Stimulated activated memory B cell treated with anti-CD40 and anti-IgM and Interleukin-4, amounts not matched to agents 10 μg/mL and 1 μg/mL and 100 μg/mL, for 72 hours (primary cell): ENCODE data around the gene FAM50B.

ENCODE experiments used
- ATAC-seq: fragments of 150-1000 bp; cut with Tn5 transposase; 2 replicates; pipeline ENCODE4 v1.10.0; 2021
- H3K27ac Mint-ChIP-seq: one replicate; pipeline ENCODE4 v1.8.0; 2022; ENCODE audit warnings: mild to moderate bottlenecking, mixed read lengths
- H3K27me3 Mint-ChIP-seq: one replicate; pipeline ENCODE4 v1.8.0; 2022; ENCODE audit warnings: mixed read lengths
- H3K36me3 Mint-ChIP-seq: one replicate; pipeline ENCODE4 v1.8.0; 2022; ENCODE audit warnings: mixed read lengths
- H3K4me1 Mint-ChIP-seq: one replicate; pipeline ENCODE4 v1.8.0; 2022; ENCODE audit warnings: mixed read lengths
- H3K4me3 Mint-ChIP-seq: one replicate; pipeline ENCODE4 v1.8.0; 2022; ENCODE audit warnings: mild to moderate bottlenecking, moderate library complexity, mixed read lengths
- H3K9me3 Mint-ChIP-seq: one replicate; pipeline ENCODE4 v1.8.0; 2022; ENCODE audit warnings: mixed read lengths

Gene FAM50B

DNA sequence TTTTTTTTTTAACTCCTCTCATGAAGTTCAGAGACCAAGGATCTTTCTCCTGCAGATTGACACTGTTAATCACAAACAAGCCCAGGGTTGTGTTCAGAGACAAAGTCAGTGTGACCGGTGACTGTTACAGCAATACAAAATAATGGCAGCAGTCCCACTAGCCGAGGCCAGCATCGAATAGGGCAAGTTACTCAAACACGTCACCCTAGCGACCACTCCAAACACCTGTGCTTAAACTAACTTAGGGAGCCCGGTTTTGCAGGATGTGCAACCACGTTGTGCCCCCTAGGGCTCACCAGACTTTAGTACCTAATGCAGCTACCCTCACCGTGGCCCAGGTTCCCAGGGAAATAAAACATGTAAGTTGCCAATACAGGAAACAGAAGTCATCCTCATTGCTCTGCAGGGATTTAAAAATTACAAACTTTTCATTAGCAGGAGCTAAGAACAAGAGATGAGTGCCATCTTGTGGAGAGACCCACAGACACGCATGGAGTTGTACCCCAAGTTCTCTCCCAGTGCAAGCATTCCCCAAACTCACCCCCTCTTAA lies 38.1 kb downstream of the FAM50B start:
- no peak for ATAC-seq
- no peaks in the 10 kb centered on the region for H3K36me3 Mint-ChIP-seq
- H3K4me1 Mint-ChIP-seq = peaks cover 4% of the 10 kb centered on the region
- no peaks in the 10 kb centered on the region for H3K9me3 Mint-ChIP-seq
- H3K27me3 Mint-ChIP-seq = peaks cover 5% of the 10 kb centered on the region
- H3K27ac Mint-ChIP-seq = no peak overlapping the region
- H3K4me3 Mint-ChIP-seq = no peak overlapping the region

DNA sequence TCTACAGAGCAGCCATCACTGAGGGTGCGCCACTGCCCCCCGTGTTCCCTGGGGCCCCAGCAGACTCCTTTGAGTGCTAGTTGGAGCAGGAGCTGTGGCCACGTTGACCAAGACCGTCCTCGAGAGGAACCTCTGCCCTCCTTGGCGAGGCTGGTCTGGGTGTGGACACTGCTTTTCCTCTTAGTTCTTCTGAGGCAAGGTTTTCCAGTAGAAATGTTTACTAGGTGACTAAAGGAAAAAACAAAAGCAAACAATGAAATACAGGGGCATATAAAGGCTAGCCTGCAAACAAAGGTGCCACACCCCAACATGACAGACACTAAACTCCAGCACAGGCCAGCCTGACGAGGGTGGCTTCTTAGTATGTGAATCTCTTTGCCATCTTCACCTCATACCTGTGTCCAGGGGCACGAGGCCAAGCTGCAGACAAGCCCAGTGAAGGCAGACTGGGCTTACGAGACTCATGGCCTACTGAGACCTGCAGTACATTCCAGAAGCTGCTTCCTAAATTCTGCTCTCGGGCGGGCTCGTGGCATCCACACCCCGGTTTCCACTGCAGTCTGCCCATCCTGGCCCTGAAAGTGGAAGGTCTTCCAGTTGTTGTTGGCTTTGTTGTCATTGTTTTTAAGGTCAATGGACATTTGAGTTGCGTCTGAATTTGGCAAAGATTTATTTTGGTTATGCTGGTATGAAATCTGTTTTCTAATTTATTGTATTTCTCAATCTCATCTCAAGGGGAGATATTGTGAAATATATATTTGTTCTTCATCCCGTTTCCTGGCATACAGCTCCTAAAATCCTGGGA lies 39.2 kb downstream of the FAM50B start:
- no peak for ATAC-seq
- H3K9me3 Mint-ChIP-seq = no peaks in the 10 kb centered on the region
- H3K27ac Mint-ChIP-seq = no peak overlapping the region
- no peak overlapping the region for H3K4me3 Mint-ChIP-seq
- H3K36me3 Mint-ChIP-seq = no peaks in the 10 kb centered on the region
- no peaks in the 10 kb centered on the region for H3K27me3 Mint-ChIP-seq
- peaks cover 4% of the 10 kb centered on the region for H3K4me1 Mint-ChIP-seq

DNA sequence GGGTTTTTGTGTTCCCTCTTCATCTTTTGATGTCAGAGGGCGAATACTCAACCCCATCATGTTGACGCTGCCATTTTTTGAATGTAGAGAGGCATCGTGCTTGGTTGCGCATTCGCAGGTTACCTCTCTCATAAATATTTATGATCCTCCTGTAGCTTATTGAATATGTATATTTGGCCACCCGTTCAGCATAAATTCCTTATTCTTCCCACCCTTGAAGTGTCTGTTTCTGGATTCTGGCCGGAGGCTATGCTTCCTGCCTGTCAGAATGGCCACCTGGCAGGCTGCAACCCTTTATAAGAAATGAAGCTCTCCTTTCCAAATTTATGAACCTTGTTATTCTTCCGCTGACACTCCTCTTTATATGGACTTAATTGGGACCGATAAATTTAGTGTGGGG lies 40.9 kb downstream of the FAM50B start:
- no peaks in the 10 kb centered on the region for H3K9me3 Mint-ChIP-seq

DNA sequence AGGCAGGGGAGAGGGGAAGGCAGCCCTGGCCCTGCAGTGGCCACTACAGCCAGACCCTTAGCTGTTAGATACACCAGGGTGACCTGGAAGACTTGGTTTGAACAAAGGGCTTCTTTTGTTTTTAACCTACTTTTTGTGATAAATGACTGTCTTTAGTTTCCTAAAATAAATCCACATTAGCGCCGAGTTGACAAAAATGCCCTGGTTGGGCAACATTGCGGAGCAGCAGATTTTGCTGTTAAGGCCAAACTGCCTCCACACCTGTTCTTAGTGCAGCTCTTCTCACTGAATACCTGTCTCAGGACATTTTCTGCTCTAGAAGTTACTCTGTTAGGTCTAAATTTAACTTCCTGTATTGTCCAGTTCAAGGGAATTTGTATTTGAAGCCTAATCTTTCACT lies 42.7 kb downstream of the FAM50B start:
- ATAC-seq = no peak
- Mint-ChIP-seq H3K27me3 (no peaks in the 10 kb centered on the region), H3K9me3 (no peaks in the 10 kb centered on the region), H3K4me3 (no peak overlapping the region), H3K36me3 (no peaks in the 10 kb centered on the region), H3K4me1 (peaks cover 4% of the 10 kb centered on the region), H3K27ac (no peak overlapping the region)

More for the DNA sequence above, 40.9 kb downstream of the FAM50B start:
- Mint-ChIP-seq H3K36me3 (no peaks in the 10 kb centered on the region), H3K4me1 (peaks cover 4% of the 10 kb centered on the region), H3K27me3 (no peaks in the 10 kb centered on the region), H3K27ac (no peak overlapping the region), H3K4me3 (no peak overlapping the region)
- ATAC-seq = no peak

DNA sequence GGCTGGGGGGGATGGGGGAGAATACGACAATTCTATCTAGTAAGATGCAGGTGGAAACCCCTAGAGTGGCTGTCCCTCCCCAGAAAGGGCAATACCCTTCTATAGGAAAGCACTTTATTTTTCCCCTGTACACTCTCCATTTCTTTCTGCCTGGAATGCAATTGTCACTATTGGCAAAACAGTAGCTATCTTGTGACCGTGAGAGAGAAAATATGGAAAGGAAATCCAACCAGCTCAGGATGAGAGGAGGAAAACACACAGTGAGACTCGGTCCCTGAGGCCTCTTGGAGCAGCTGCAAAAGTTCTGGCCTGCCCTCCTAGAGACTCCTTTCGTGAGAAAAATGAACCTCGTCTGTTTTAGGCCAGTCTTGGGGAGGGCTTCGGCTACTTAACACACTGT lies 43.4 kb downstream of the FAM50B start:
- ATAC-seq = no peak
- Mint-ChIP-seq H3K4me1 (no peaks in the 10 kb centered on the region), H3K9me3 (no peaks in the 10 kb centered on the region), H3K27ac (no peak overlapping the region), H3K36me3 (no peaks in the 10 kb centered on the region), H3K4me3 (no peak overlapping the region), H3K27me3 (no peaks in the 10 kb centered on the region)

DNA sequence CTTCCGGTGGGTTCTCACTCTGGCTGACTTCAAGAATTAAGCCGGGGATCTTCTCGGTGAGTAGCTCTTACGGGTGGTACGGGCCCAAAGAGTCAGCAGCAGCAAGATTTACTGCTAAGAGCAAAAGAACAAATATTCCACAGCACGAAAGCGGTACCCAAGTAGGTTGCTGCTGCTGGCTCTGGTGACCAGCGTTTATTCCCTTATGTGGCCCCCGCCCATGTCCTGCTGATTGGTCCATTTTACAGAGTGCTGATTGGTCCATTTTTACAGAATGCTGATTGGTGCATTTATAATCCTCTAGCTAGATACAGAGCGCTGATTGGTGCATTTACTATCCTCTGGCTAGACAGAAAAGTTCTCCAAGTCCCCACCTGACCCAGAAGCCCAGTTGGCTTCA lies 44.3 kb downstream of the FAM50B start:
- peaks cover 9% of the 10 kb centered on the region for H3K27me3 Mint-ChIP-seq
- no peak overlapping the region for H3K27ac Mint-ChIP-seq
- H3K4me3 Mint-ChIP-seq = no peak overlapping the region
- no peaks in the 10 kb centered on the region for H3K36me3 Mint-ChIP-seq
- no peak for ATAC-seq
- no peaks in the 10 kb centered on the region for H3K9me3 Mint-ChIP-seq
- no peaks in the 10 kb centered on the region for H3K4me1 Mint-ChIP-seq

DNA sequence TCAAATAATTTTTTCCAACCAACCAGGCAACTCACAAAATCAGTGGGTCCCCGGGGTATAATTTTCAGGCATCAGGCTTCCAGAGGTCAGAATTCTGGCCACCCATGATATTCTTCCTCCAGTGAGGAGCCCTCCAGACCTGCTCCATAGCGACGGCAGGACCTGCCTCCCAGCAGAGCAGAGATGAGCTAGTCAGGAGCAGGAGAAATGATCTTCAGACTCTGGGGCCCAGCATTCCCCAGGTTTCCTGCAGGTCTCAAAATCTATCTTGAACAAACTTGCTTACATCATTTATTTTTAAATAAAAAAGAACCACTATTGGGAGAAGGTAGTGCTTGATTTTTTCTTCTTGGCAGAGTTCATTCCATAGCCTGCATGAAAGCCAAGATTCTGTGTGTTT lies 44.7 kb downstream of the FAM50B start:
- Mint-ChIP-seq H3K36me3 (no peaks in the 10 kb centered on the region), H3K4me1 (no peaks in the 10 kb centered on the region), H3K4me3 (no peak overlapping the region), H3K9me3 (no peaks in the 10 kb centered on the region), H3K27me3 (peaks cover 13% of the 10 kb centered on the region), H3K27ac (no peak overlapping the region)
- ATAC-seq = no peak

DNA sequence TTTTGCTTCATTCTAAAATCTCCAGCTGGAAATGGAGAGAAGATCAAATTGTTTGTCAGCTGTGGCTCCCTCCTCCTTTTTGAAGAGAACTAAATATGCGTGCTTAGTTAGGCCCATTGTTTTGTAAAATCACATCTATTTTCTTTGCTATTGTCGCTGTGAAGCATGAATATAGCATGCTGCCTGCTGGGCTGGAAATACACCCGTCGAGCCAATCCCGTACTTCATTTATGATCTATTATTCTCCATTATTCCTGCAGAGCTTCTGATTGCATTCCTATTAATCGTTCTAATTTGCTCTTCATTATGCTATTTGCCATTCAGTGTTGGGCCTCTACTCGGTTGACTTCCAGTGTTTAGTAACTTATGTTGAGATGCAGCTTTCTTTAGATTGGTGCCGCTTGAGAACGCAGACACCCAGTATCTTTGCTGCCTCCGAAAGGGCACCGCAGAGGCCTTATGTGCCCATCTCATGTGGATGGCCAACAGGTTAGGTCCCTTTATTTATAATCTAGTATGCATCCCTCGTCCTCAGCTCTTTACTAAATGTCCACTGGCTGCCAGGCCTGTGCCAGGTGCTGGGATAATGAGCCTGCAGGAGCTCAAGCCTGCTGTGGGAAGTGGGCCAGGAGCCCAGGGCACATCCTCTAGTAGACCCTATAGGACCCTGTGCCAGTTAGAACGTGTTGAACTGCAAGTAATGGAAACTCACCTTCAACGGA lies 45.6 kb downstream of the FAM50B start:
- Mint-ChIP-seq H3K4me3 (no peak overlapping the region), H3K27me3 (peaks cover 17% of the 10 kb centered on the region), H3K9me3 (no peaks in the 10 kb centered on the region), H3K4me1 (no peaks in the 10 kb centered on the region), H3K36me3 (no peaks in the 10 kb centered on the region), H3K27ac (no peak overlapping the region)
- ATAC-seq = no peak

DNA sequence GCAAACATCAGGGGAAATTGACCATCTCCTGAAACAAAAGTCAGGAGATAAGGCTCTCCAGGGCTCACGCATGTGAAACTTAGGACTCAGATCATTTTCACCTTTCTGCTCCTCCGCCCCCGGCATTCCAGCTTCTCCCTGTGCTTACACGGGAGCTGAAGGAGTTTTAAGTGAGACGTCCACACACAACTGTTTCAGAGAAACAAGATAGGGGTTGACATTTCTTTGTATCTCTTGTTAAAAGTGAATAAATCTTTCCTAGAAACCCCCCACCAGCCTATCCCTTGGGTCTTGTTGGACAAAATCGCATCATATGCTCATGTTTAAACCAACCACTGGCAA lies 46.1 kb downstream of the FAM50B start:
- Mint-ChIP-seq H3K9me3 (no peaks in the 10 kb centered on the region), H3K27me3 (peaks cover 17% of the 10 kb centered on the region), H3K4me1 (no peaks in the 10 kb centered on the region), H3K4me3 (no peak overlapping the region), H3K36me3 (no peaks in the 10 kb centered on the region), H3K27ac (no peak overlapping the region)
- no peak for ATAC-seq

DNA sequence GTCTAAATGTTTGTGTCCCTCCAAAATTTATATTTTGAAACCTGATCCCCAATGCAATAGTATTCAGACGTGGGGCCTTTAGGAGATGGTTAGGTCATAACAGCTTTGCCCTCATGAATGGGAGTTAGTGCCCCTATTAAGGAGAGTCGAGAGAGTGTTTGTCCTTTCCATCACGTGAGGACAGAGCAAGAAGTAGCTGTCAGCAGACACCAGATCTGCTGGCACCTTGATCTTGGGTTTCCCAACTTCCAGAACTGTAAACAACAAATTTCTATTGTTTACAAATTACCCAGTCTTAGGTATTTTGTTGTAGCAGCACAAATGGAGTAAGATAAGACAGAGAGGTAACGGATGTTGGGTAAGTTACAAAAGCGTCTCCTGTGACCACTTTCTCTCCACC lies 46.6 kb downstream of the FAM50B start:
- Mint-ChIP-seq H3K4me3 (no peak overlapping the region), H3K4me1 (no peaks in the 10 kb centered on the region), H3K27me3 (peaks cover 17% of the 10 kb centered on the region), H3K36me3 (no peaks in the 10 kb centered on the region), H3K9me3 (no peaks in the 10 kb centered on the region), H3K27ac (no peak overlapping the region)
- no peak for ATAC-seq

DNA sequence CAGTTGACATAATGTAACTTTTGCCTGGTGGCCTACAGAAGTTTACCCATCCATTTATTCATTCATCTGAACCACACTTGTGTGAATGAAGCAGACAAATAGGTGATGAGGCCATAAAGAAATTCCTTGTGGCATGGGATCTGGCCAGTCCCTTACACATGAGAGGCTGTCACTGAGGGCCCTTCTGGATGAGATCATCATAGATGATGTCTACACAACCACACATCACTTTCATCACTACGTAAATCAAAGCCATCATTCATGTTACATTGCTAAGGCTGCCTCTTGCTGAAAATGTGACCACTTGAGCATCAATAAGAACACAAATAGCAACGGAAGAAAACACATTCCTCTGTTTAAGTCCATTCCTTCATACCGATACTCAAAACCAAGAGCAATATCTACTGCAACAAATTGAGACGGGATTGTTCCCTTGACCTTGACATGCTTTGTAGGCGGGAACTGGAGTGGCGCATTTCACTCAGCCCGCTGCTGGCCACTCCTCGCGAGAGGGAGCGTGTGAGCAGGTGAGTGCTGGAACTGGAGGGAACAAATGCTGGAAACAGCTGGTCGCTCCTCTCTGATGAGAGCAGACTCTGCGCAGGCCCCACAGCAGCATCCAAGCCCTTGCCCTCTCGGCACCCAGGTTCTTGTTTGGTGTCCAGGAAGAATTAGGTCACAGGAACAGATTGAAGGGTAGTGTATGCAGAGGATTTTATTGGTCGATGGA lies 49.3 kb downstream of the FAM50B start:
- H3K36me3 Mint-ChIP-seq = no peaks in the 10 kb centered on the region
- H3K9me3 Mint-ChIP-seq = no peaks in the 10 kb centered on the region
- ATAC-seq = no peak
- peaks cover 7% of the 10 kb centered on the region for H3K4me1 Mint-ChIP-seq
- H3K4me3 Mint-ChIP-seq = no peak overlapping the region
- peaks cover 25% of the 10 kb centered on the region for H3K27me3 Mint-ChIP-seq
- no peak overlapping the region for H3K27ac Mint-ChIP-seq

DNA sequence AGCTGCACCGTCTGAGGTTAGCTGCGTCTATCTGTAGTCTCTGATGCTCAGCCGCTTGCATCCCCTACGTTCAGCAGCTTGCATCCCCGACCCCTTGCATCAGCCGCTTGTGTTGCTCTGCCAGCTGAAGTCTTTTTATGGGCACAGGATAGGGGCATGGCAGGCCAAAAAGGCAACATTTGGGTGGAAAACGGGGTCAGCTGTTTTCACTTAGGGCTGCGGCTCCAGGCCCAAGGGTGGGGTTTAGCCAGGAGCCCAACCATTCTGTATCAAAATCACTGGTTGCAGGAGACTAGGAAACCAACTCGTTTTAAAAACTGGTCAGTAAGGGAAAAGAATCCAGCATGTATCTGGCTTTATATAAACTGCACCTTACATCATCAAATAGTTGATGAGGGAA lies 49.9 kb downstream of the FAM50B start:
- no peak for ATAC-seq
- Mint-ChIP-seq H3K27ac (no peak overlapping the region), H3K4me3 (no peak overlapping the region), H3K36me3 (no peaks in the 10 kb centered on the region), H3K9me3 (no peaks in the 10 kb centered on the region), H3K4me1 (peaks cover 7% of the 10 kb centered on the region), H3K27me3 (peaks cover 25% of the 10 kb centered on the region)

DNA sequence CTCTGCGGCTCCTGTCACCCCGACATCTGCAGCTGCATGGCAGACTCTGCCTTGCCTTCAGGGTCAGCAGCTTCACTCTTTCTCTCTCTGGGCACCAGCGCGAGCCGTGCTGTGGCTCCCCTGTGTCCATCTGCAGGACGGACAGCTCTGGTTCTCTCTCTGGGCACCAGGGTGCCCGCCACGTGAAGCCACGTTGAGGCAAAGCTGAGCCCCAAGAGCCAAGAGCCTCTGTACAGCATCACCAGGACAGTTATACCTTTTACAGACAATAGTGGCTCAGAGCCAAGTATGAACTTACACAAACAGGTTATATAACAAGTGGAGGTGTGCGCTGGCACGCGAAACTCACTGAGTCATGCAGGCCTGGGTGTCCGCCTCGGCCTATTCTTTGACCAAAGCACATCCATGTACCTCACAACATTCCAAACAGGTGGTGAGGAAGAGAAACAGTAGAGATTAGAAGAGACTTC lies 50.8 kb downstream of the FAM50B start:
- H3K27me3 Mint-ChIP-seq = peaks cover 27% of the 10 kb centered on the region
- peaks cover 7% of the 10 kb centered on the region for H3K4me1 Mint-ChIP-seq
- no peaks in the 10 kb centered on the region for H3K36me3 Mint-ChIP-seq
- ATAC-seq = no peak
- H3K9me3 Mint-ChIP-seq = no peaks in the 10 kb centered on the region
- H3K4me3 Mint-ChIP-seq = no peak overlapping the region
- no peak overlapping the region for H3K27ac Mint-ChIP-seq
